Caco-2 (cell line): ENCODE results near the gene DUSP1. TPM values are rescaled to one million over a fixed set of nuclear protein-coding genes. Genes with fewer than 3 reads are reported as not detected.

Experiments
- BruUV-seq: library from RNA; stranded (reverse); fragments of 400-500 nt; replicated peaks from 2 replicates; lab custom pipeline; 2021; lab: Mats Ljungman, UMichigan
- CTCF ChIA-PET: fragments of 300-600 bp; sonication (Branson Sonifier 250); formaldehyde crosslinking; loops from one replicate; lab custom pipeline; 2022; ENCODE audit warnings: antibody characterized with exemption; lab: Charles Lee
- POLR2A ChIA-PET: fragments of 300-600 bp; sonication (Branson Sonifier 250); formaldehyde crosslinking; loops from one replicate; lab custom pipeline; 2022; ENCODE audit warnings: antibody characterized with exemption; lab: Charles Lee
- DNase-seq, 2 experiments: peaks; one replicate each; pipeline versions ENCODE4 v3.0.0 to v3.0.0-alpha.2; 2020 to 2022
- H3K27me3 ChIP-seq: replicated peaks from 2 replicates; pipeline ENCODE4 v1.6.0; 2011; ENCODE audit warnings: low read length; ENCODE audit not compliant: control insufficient read depth, insufficient read depth
- H3K36me3 ChIP-seq: 2 replicates; pipeline ENCODE4 v1.5.1; 2011; ENCODE audit warnings: low read length; ENCODE audit not compliant: control insufficient read depth, insufficient read depth
- H3K4me1 ChIP-seq: fragments of 250-450 bp; sonication (Bioruptor Pico); 2 replicates; pipeline ENCODE4 v1.5.1; 2020; ENCODE audit warnings: mild to moderate bottlenecking
- H3K4me3 ChIP-seq: 2 replicates; pipeline ENCODE4 v1.5.1; 2011; ENCODE audit warnings: low read depth, mild to moderate bottlenecking, control low read depth, low read length
- H3K9me3 ChIP-seq: fragments of 250-450 bp; sonication (Bioruptor Pico); 2 replicates; pipeline ENCODE4 v1.5.1; 2020; ENCODE audit warnings: mild to moderate bottlenecking, moderate library complexity
- H3K27ac Mint-ChIP-seq: one replicate; pipeline ENCODE4 v1.8.0; 2022; ENCODE audit warnings: mixed read lengths; ENCODE audit not compliant: unreplicated experiment
- H3K27me3 Mint-ChIP-seq: one replicate; pipeline ENCODE4 v1.8.0; 2022; ENCODE audit warnings: mixed read lengths; ENCODE audit not compliant: insufficient read depth, unreplicated experiment
- H3K36me3 Mint-ChIP-seq: one replicate; pipeline ENCODE4 v1.8.0; 2022; ENCODE audit warnings: mild to moderate bottlenecking, mixed read lengths; ENCODE audit not compliant: insufficient read depth, unreplicated experiment
- H3K4me1 Mint-ChIP-seq: one replicate; pipeline ENCODE4 v1.8.0; 2022; ENCODE audit warnings: low read depth, mixed read lengths; ENCODE audit not compliant: unreplicated experiment
- H3K4me3 Mint-ChIP-seq: one replicate; pipeline ENCODE4 v1.8.0; 2022; ENCODE audit warnings: mild to moderate bottlenecking, moderate library complexity, mixed read lengths; ENCODE audit not compliant: unreplicated experiment
- H3K9me3 Mint-ChIP-seq: one replicate; pipeline ENCODE4 v1.8.0; 2022; ENCODE audit warnings: mixed read lengths; ENCODE audit not compliant: unreplicated experiment
- intact Hi-C: fragments of 100-400 bp; cut with micrococcal nuclease; formaldehyde crosslinking; loops from one replicate; pipeline ENCODE4 v1.10.0; 2022; ENCODE audit not compliant: unreplicated experiment
- total RNA-seq: library from RNA; stranded (reverse); gene quantifications from 2 replicates; pipeline ENCODE4 v1.2.3, GENCODE V29; 2022
- TF ChIP-seq, protein P1 (sequence below), 2 experiments: fragments of 200-600 bp in 1 of 2; IDR thresholded peaks; 1 replicate in 1 of 2; 2 replicates in 1 of 2; pipeline versions ENCODE4 v1.5.1 to v1.8.0; 2011 to 2022; ENCODE audit warnings: antibody characterized with exemption in 1 of 2, control low read depth in 1 of 2, inconsistent platforms in 1 of 2, low read depth in 1 of 2, low read length in 1 of 2, mild to moderate bottlenecking in 1 of 2, moderate library complexity in 1 of 2; ENCODE audit not compliant: insufficient read depth in 1 of 2, severe bottlenecking in 1 of 2, unreplicated experiment in 1 of 2

The DUSP1 gene
- total RNA-seq, 1 experiment from 2014 or later = 28.3 TPM

DNA sequence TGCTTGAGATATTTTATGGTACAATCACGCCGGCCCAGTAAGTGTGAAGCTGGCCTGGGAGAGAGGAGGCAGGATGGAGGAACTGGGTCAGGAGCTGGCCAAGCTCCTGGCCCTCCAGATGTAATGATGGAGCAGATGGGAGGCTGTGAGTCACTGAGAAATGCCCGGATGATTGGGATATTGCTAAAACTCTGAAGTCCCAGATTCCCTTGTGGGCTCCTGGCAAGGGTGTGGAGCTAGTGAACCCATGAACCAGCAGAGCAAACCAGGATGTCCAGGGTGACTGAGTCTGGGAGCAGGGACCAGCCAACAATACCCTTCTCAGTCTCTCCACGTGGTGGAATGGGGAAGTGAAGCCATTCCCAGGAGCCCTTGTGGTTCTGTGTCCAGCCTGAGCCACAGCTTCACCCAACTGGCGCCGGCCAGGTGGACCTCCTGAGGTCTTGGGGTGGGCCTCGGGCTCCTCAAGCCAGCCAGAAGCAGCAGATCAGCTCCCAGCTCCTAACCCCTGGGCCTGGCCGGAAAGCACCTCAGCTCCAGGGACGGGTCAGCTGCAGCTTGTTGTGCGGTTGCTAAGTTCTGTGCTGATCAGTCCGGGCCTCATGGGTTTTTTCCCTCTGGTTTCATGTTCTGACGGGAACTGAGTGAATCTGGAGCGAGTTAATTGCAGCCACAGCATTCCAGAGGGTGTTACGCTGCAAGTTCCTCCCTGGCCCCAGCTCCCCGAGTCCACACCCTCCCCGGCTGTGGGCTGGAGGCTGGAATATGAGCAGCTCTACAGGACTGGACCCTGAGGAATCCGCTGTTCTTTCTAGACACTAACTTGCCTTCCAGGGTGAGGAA lies 37.6 kb downstream of the DUSP1 start:
- ChIA-PET POLR2A (interaction anchor here (1.0 kb wide), 1 partner anchor 595 kb away, joined by 3 read pairs; the partner anchor contains the start of gene STC2), CTCF (interaction anchor here (1.0 to 1.5 kb wide), 2 partner anchors 19 to 39 kb away, joined by 3 to 5 read pairs; no protein-coding TSS in a partner anchor)
- TF ChIP-seq, protein P1, sequence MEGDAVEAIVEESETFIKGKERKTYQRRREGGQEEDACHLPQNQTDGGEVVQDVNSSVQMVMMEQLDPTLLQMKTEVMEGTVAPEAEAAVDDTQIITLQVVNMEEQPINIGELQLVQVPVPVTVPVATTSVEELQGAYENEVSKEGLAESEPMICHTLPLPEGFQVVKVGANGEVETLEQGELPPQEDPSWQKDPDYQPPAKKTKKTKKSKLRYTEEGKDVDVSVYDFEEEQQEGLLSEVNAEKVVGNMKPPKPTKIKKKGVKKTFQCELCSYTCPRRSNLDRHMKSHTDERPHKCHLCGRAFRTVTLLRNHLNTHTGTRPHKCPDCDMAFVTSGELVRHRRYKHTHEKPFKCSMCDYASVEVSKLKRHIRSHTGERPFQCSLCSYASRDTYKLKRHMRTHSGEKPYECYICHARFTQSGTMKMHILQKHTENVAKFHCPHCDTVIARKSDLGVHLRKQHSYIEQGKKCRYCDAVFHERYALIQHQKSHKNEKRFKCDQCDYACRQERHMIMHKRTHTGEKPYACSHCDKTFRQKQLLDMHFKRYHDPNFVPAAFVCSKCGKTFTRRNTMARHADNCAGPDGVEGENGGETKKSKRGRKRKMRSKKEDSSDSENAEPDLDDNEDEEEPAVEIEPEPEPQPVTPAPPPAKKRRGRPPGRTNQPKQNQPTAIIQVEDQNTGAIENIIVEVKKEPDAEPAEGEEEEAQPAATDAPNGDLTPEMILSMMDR (IDR thresholded peaks at IDR 0.05; ENCODE audit: insufficient read depth in 1 of 2, low read depth in 1 of 2, low read length in 1 of 2, severe bottlenecking in 1 of 2, unreplicated experiment in 1 of 2) = no peak
- Histone ChIP-seq H3K36me3 (no peaks in the 10 kb centered on the region), H3K9me3 (no peaks in the 10 kb centered on the region), H3K4me3 (no peak overlapping the region), H3K27me3 (no peaks in the 10 kb centered on the region), H3K4me1 (peaks cover 16% of the 10 kb centered on the region)
- BruUV-seq = no TSS peak
- H3K36me3 Mint-ChIP-seq = peaks cover 5% of the 10 kb centered on the region
- no peak overlapping the region for H3K4me3 Mint-ChIP-seq
- no peaks in the 10 kb centered on the region for H3K27me3 Mint-ChIP-seq
- intact Hi-C loops = no loop called here
- H3K27ac Mint-ChIP-seq = peak overlapping the region; percentile 38
- H3K9me3 Mint-ChIP-seq = no peaks in the 10 kb centered on the region
- H3K4me1 Mint-ChIP-seq = peaks cover 6% of the 10 kb centered on the region
- DNase-seq = peak in 1 of 2 experiments; percentile 35

DNA sequence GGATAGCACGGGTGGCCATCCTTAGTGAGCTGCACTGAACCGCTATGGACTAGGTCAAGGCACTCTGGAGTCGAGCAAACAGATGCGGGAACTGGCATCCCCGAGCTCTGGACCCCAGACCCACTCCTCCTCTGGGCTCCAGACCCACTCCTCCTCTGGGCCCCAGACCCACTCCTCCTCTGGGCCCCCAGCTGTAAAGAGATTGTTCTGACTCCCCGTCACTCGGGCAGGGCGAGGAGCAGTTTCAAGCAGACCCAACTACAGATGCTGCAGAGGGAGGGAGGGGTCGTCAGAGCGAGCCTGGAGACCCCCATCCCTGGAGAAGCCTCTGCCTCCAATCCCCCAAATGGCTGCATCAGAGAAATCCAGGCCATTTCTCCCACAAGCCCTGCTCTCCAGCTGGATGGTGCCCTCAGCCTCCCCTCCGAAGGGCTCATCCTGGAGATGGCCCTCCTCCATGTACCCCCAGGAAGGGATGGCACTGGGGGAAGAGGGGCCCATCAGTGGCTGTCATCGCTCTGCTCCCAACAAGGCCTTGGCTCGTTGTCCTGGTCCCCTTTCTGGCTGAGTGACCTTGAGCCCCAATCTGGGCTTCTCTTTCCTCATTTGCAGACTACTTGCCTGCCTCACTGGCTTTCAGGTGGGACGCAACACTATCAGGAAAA lies 38.7 kb downstream of the DUSP1 start:
- Mint-ChIP-seq H3K9me3 (no peaks in the 10 kb centered on the region), H3K4me3 (no peak overlapping the region), H3K36me3 (peaks cover 5% of the 10 kb centered on the region), H3K27me3 (no peaks in the 10 kb centered on the region), H3K4me1 (peaks cover 6% of the 10 kb centered on the region), H3K27ac (no peak overlapping the region)
- CTCF ChIA-PET = no interaction called here
- BruUV-seq = no TSS peak
- Histone ChIP-seq H3K9me3 (no peaks in the 10 kb centered on the region), H3K27me3 (no peaks in the 10 kb centered on the region), H3K4me1 (peaks cover 16% of the 10 kb centered on the region), H3K36me3 (no peaks in the 10 kb centered on the region), H3K4me3 (no peak overlapping the region)
- TF ChIP-seq, protein P1 (IDR thresholded peaks at IDR 0.05; ENCODE audit: insufficient read depth in 1 of 2, low read depth in 1 of 2, low read length in 1 of 2, severe bottlenecking in 1 of 2, unreplicated experiment in 1 of 2) = no peak
- intact Hi-C loops = no loop called here
- POLR2A ChIA-PET = no interaction called here
- DNase-seq = no peak

DNA sequence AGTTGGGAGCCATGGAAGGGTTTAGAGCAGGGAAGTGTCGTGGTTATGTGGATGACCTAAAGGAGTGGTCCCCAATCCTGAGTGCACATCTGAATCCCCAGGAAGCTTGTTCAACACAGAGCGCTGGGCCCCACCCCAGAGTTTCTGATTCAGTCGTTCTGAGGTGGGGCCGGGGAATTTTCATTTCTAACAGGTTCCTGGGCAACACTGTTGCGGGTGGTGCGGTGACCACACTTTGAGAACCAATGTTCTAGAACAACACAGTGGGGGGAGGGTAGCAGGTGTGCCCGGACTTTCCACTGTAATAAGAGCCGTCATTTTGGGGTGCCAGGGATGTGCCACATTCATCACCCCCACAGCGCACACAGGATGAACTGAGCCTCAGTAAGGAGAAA lies 39.3 kb downstream of the DUSP1 start:
- peaks cover 9% of the 10 kb centered on the region for H3K4me1 Mint-ChIP-seq

More for the DNA sequence above, 39.3 kb downstream of the DUSP1 start:
- Mint-ChIP-seq H3K36me3 (peaks cover 5% of the 10 kb centered on the region), H3K27ac (no peak overlapping the region), H3K27me3 (no peaks in the 10 kb centered on the region), H3K9me3 (no peaks in the 10 kb centered on the region), H3K4me3 (no peak overlapping the region)
- no peak overlapping the region for H3K4me3 ChIP-seq
- H3K9me3 ChIP-seq = no peaks in the 10 kb centered on the region
- ChIA-PET POLR2A (no interaction called here), CTCF (no interaction called here)
- H3K4me1 ChIP-seq = peaks cover 16% of the 10 kb centered on the region
- no peaks in the 10 kb centered on the region for H3K36me3 ChIP-seq
- BruUV-seq = no TSS peak
- TF ChIP-seq, protein P1 (IDR thresholded peaks at IDR 0.05; ENCODE audit: insufficient read depth in 1 of 2, low read depth in 1 of 2, low read length in 1 of 2, severe bottlenecking in 1 of 2, unreplicated experiment in 1 of 2) = no peak
- DNase-seq = no peak
- no peaks in the 10 kb centered on the region for H3K27me3 ChIP-seq
- intact Hi-C loops = no loop called here
